AG10803 (cell line): ENCODE data around the gene MAP4K4.

Experiments used
- DNase-seq: peaks from one replicate; pipeline ENCODE4 v3.0.0; 2010; ENCODE audit warnings: low read depth
- H3K4me3 ChIP-seq: 2 replicates; pipeline ENCODE4 v1.5.1; 2011; ENCODE audit warnings: mild to moderate bottlenecking, low read length, control low read depth
- CTCF ChIP-seq: conservative IDR thresholded peaks from 2 replicates; pipeline ENCODE4 v1.5.1; 2011; ENCODE audit warnings: mild to moderate bottlenecking, low read length, control low read depth, inconsistent platforms

The MAP4K4 gene

GRCh38 chr2:101848769-101849410 lies 151.4 kb downstream of the MAP4K4 start:
- H3K4me3 ChIP-seq = no peak overlapping the region
- no peak for DNase-seq
- no peak for TF ChIP-seq CTCF

DNA sequence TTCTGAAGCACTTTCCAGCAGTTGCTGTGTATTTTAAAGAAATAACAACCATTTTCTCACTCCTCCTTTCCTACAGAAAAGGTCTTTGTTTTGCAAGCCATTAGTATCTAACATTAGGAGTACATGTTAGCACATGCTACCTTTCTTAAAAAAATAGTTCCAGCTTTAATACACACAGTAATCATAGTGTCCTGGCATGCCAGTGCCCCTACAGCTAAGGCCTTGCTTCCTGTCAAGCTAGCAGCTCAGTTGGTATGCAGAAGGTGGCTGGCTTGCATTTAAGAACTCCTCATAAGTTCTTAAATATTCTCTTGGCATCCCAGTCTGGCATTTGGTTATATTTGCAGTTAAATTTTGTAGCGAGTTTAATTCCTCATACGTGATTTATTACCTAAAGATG lies 152.9 kb downstream of the MAP4K4 start:
- TF ChIP-seq CTCF = no peak
- no peak for DNase-seq
- H3K4me3 ChIP-seq = no peak overlapping the region

GRCh38 chr2:101850991-101851390 lies 153.5 kb downstream of the MAP4K4 start:
- DNase-seq = no peak
- H3K4me3 ChIP-seq = no peak overlapping the region
- no peak for TF ChIP-seq CTCF

DNA sequence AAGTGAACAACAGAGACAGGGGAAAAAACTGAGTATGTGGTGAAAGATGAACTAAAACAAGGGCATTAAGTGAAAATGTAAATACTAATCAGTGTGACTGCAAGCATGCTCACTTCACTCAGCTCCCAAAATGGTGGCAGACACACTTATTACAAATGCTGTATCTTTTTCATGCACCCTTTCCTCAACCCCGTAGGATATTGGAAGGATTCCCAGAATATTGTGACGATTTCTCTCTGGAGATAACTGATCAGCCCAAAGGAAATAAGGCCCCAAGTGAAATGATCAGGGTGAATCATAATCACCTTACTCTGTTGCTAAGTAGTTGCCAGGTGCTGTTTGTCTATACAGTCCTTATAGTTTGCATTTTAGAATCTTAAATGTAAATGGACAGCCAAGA lies 155.3 kb downstream of the MAP4K4 start:
- TF ChIP-seq CTCF = no peak
- DNase-seq = no peak
- H3K4me3 ChIP-seq = no peak overlapping the region

- no peak overlapping the region for H3K4me3 ChIP-seq
- TF ChIP-seq CTCF = no peak
- DNase-seq = no peak
These were observed 157.4 kb downstream of the MAP4K4 start for GRCh38 chr2:101854877-101855276.

GRCh38 chr2:101855776-101856175 lies 158.3 kb downstream of the MAP4K4 start:
- TF ChIP-seq CTCF = no peak
- no peak overlapping the region for H3K4me3 ChIP-seq
- DNase-seq = no peak

DNA sequence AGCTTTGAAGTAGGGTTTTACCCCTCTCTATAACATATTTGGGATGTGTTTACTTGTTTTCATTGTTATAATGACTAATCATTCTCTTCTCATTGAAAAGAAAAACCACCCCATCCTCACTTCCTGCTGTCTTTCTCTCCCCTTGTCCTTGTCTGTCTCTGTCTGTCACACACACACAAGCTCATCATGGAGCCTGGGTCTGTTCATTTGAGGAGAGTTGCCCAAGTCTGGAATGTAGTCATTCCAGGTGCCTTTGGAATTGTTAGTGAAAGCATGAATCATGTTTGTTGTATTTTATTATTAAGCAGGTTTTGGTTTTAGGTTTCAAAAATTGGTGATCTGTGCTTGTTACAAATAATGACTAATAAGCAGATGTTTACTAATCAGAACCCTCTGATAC lies 160.7 kb downstream of the MAP4K4 start:
- TF ChIP-seq CTCF = no peak
- no peak overlapping the region for H3K4me3 ChIP-seq
- DNase-seq = no peak
